ENCODE measurements around the gene IRAK1. TPM values are rescaled to one million over a fixed set of nuclear protein-coding genes. Genes with fewer than 3 reads are reported as not detected.
A peak's percentile ranks its signal among the peaks of the same experiment; 100 is the strongest.

The IRAK1 gene
- total and polyA plus RNA-seq, 12 donors = 36.9 to 142 (median 88.8) TPM

GRCh38 chrX:153965406-153965805, 54.3 kb downstream of the IRAK1 start:
- TF ChIP-seq POLR2A (IDR thresholded peaks at IDR 0.05) = no peak
- no peak for TF ChIP-seq CTCF (IDR thresholded peaks at IDR 0.05)
- H3K36me3 ChIP-seq (replicated peaks in 1 of 2) = peaks cover 0 to 33% of the 10 kb centered on the region in 2 donors
- no peak overlapping the region for H3K4me3 ChIP-seq
- intact Hi-C loops (cut with DNase I) = no loop called here
- 69 to 77% (median 74%) methylated on average over 2 to 5 of the region's 5 CpGs; no CpG with 5 or more reads in 1 of the 4 donors for WGBS, 4 donors
- no peak overlapping the region for H3K27ac ChIP-seq
- no peak for DNase-seq
- no peaks in the 10 kb centered on the region for H3K27me3 ChIP-seq
- no peaks in the 10 kb centered on the region for H3K9me3 ChIP-seq (replicated peaks in 1 of 3)
- H3K4me1 ChIP-seq (replicated peaks in 1 of 2) = peaks cover 12 to 41% of the 10 kb centered on the region in 2 donors

GRCh38 chrX:153964105-153964504, 55.6 kb downstream of the IRAK1 start:
- 90 to 94% (median 92%) methylated on average over 5 to 14 of the region's 14 CpGs; no CpG with 5 or more reads in 1 of the 4 donors for WGBS, 4 donors

GRCh38 chrX:153963546-153963945, 56.2 kb downstream of the IRAK1 start:
- peaks cover 12 to 30% of the 10 kb centered on the region in 2 donors for H3K4me1 ChIP-seq (replicated peaks in 1 of 2)
- peak in 1 of 7 donors; percentile 42 for DNase-seq
- no peaks in the 10 kb centered on the region for H3K9me3 ChIP-seq (replicated peaks in 1 of 3)
- no peak overlapping the region for H3K4me3 ChIP-seq
- 54 to 83% (median 71%) methylated on average over 11 to 12 of the region's 12 CpGs; no CpG with 5 or more reads in 1 of the 4 donors for WGBS, 4 donors
- H3K27me3 ChIP-seq = no peaks in the 10 kb centered on the region
- peaks cover 0 to 51% of the 10 kb centered on the region in 2 donors for H3K36me3 ChIP-seq (replicated peaks in 1 of 2)
- no peak for TF ChIP-seq POLR2A (IDR thresholded peaks at IDR 0.05)
- TF ChIP-seq CTCF (IDR thresholded peaks at IDR 0.05) = no peak
- no peak overlapping the region for H3K27ac ChIP-seq
- intact Hi-C loops (cut with DNase I) = no loop called here

More at GRCh38 chrX:153964105-153964504, 55.6 kb downstream of the IRAK1 start:
- no peaks in the 10 kb centered on the region for H3K27me3 ChIP-seq
- no peak overlapping the region for H3K27ac ChIP-seq
- peaks cover 0 to 46% of the 10 kb centered on the region in 2 donors for H3K36me3 ChIP-seq (replicated peaks in 1 of 2)
- H3K4me3 ChIP-seq = no peak overlapping the region
- no peaks in the 10 kb centered on the region for H3K9me3 ChIP-seq (replicated peaks in 1 of 3)
- TF ChIP-seq CTCF (IDR thresholded peaks at IDR 0.05) (no peak), POLR2A (IDR thresholded peaks at IDR 0.05) (no peak)
- no peak for DNase-seq
- intact Hi-C loops (cut with DNase I) = no loop called here
- peaks cover 12 to 36% of the 10 kb centered on the region in 2 donors for H3K4me1 ChIP-seq (replicated peaks in 1 of 2)

GRCh38 chrX:153961292-153961691, 58.4 kb downstream of the IRAK1 start:
- WGBS, 4 donors = 87 to 97% (median 93%) methylated on average over 6 to 11 of the region's 11 CpGs
- intact Hi-C loops (cut with DNase I) = no loop called here
- Histone ChIP-seq H3K4me3 (no peak overlapping the region), H3K27me3 (no peaks in the 10 kb centered on the region), H3K36me3 (replicated peaks in 1 of 2) (peaks cover 0 to 73% of the 10 kb centered on the region in 2 donors), H3K27ac (no peak overlapping the region), H3K4me1 (replicated peaks in 1 of 2) (peaks cover 2 to 8% of the 10 kb centered on the region in 2 donors), H3K9me3 (replicated peaks in 1 of 3) (no peaks in the 10 kb centered on the region)
- no peak for TF ChIP-seq POLR2A (IDR thresholded peaks at IDR 0.05)
- TF ChIP-seq CTCF (IDR thresholded peaks at IDR 0.05) = no peak
- no peak for DNase-seq
